Smooth muscle cell (in vitro differentiated cells): ENCODE measurements around the gene SLC25A15. TPM values are rescaled to one million over a fixed set of nuclear protein-coding genes. Genes with fewer than 3 reads are reported as not detected.

Experiments
- DNase-seq: peaks from one replicate; lab custom pipeline; 2025; ENCODE audit not compliant: unreplicated experiment; lab: John Stamatoyannopoulos, UW
- H2AFZ ChIP-seq: fragments of 200-600 bp; sonication (generic); 2 replicates; pipeline ENCODE4 v1.6.0; 2016; ENCODE audit warnings: antibody characterized with exemption, low read depth, mild to moderate bottlenecking
- H3F3A ChIP-seq: fragments of 200-600 bp; sonication (generic); 2 replicates; pipeline ENCODE4 v1.6.0; 2017; ENCODE audit warnings: antibody characterized with exemption, low read depth
- H3K27ac ChIP-seq: fragments of 200-600 bp; sonication (generic); 2 replicates; pipeline ENCODE4 v1.5.1; 2016; ENCODE audit warnings: low read depth, mild to moderate bottlenecking
- H3K27me3 ChIP-seq: fragments of 200-600 bp; sonication (generic); 2 replicates; pipeline ENCODE4 v1.6.1; 2016; ENCODE audit warnings: low read depth, mild to moderate bottlenecking
- H3K36me3 ChIP-seq: fragments of 200-600 bp; sonication (generic); 2 replicates; pipeline ENCODE4 v1.5.1; 2016; ENCODE audit warnings: low read depth
- H3K4me1 ChIP-seq: fragments of 200-600 bp; sonication (generic); 2 replicates; pipeline ENCODE4 v1.5.1; 2016; ENCODE audit warnings: low read depth
- H3K4me2 ChIP-seq: fragments of 200-600 bp; sonication (generic); 2 replicates; pipeline ENCODE4 v1.6.0; 2016; ENCODE audit warnings: mild to moderate bottlenecking
- H3K4me3 ChIP-seq: fragments of 200-600 bp; sonication (generic); 2 replicates; pipeline ENCODE4 v1.5.1; 2016; ENCODE audit warnings: mild to moderate bottlenecking
- H3K79me2 ChIP-seq: fragments of 200-600 bp; sonication (generic); 2 replicates; pipeline ENCODE4 v1.6.0; 2016; ENCODE audit warnings: low read depth, mild to moderate bottlenecking
- H3K9ac ChIP-seq: fragments of 200-600 bp; sonication (generic); 2 replicates; pipeline ENCODE4 v1.6.0; 2016; ENCODE audit warnings: low read depth
- H3K9me3 ChIP-seq: fragments of 200-600 bp; sonication (generic); replicated peaks from 2 replicates; pipeline ENCODE4 v1.5.1; 2016; ENCODE audit warnings: low read depth
- H4K20me1 ChIP-seq: fragments of 200-600 bp; sonication (generic); 2 replicates; pipeline ENCODE4 v1.6.0; 2016; ENCODE audit warnings: low read depth
- WGBS: methylation state at CpG from one replicate; pipeline ENCODE4 v1.1.7; 2016; ENCODE audit warnings: low lambda C conversion rate; 5-methylcytosine and 5-hydroxymethylcytosine counted together
- polyA plus RNA-seq: library from polyadenylated mRNA; unstranded; fragments of >200 nt; fragmentation: Nextera tagmentation; extraction: Ambion mirVana; gene quantifications from 2 replicates; pipeline ENCODE4 v1.2.1, GENCODE V29; 2016
- total RNA-seq: library from RNA; depleted of rRNA; stranded (reverse); fragments of >200 nt; gene quantifications from 2 replicates; pipeline ENCODE4 v1.2.3, GENCODE V29; 2014
- TF ChIP-seq, protein P1 (sequence below): fragments of 200-600 bp; sonication (generic); IDR thresholded peaks from 2 replicates; pipeline ENCODE4 v1.5.1; 2017; ENCODE audit warnings: borderline replicate concordance, mild to moderate bottlenecking, antibody characterized with exemption; ENCODE audit not compliant: insufficient read depth, poor library complexity, severe bottlenecking

SLC25A15 gene
- total and polyA plus RNA-seq, 2 experiments from 2014 or later: 6.3 to 11.1 TPM

DNA sequence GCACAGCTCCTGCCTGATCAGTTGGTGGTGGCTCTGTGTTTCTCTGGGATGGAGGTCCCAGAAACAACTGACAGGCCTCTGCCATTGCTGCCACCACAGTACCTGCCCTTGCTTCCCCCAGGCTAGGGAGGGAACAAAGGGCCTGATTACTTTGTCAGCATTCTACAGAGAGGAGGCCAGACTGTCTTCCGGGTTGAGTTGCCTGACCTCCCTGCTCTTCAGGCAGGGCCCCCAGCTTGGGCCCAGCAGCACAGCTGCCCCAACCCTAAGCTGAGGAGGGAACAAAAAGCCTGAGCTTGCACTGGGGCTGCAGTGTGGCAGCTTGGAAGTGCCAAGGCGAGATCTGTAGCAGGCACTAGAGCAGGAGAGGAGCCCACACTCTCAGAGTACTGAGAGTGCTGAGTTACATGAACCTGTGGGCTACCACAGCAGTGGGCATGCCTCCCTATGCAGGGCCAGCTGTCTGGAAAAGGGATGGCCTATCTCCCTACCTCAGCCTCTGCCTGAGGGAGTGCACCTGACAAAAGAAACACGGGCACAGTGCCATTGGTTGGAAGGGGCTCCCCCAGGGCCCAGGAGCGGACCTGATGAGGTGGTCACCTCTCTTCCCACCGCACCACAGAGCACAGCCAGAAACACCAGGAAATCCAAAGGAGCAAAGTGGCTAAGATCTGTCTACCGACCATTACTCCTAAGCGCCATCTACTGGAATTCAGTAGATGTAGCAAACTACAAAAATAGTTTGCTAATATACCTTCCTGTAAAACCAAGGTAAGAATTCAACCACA lies 24.4 kb downstream of the SLC25A15 start:
- Histone ChIP-seq H3K4me3 (no peak overlapping the region), H3K9me3 (no peaks in the 10 kb centered on the region), H3K9ac (no peak overlapping the region), H3K27ac (no peak overlapping the region), H3K4me1 (no peaks in the 10 kb centered on the region), H3K4me2 (no peak overlapping the region), H4K20me1 (no peaks in the 10 kb centered on the region), H3K36me3 (no peaks in the 10 kb centered on the region), H3F3A (no peaks in the 10 kb centered on the region), H3K27me3 (no peaks in the 10 kb centered on the region), H2AFZ (no peak overlapping the region), H3K79me2 (no peaks in the 10 kb centered on the region)
- WGBS: 73% methylated on average over 7 of the region's 7 CpGs
- TF ChIP-seq, protein P1, sequence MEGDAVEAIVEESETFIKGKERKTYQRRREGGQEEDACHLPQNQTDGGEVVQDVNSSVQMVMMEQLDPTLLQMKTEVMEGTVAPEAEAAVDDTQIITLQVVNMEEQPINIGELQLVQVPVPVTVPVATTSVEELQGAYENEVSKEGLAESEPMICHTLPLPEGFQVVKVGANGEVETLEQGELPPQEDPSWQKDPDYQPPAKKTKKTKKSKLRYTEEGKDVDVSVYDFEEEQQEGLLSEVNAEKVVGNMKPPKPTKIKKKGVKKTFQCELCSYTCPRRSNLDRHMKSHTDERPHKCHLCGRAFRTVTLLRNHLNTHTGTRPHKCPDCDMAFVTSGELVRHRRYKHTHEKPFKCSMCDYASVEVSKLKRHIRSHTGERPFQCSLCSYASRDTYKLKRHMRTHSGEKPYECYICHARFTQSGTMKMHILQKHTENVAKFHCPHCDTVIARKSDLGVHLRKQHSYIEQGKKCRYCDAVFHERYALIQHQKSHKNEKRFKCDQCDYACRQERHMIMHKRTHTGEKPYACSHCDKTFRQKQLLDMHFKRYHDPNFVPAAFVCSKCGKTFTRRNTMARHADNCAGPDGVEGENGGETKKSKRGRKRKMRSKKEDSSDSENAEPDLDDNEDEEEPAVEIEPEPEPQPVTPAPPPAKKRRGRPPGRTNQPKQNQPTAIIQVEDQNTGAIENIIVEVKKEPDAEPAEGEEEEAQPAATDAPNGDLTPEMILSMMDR: peak; percentile 30
- DNase-seq: no peak

DNA sequence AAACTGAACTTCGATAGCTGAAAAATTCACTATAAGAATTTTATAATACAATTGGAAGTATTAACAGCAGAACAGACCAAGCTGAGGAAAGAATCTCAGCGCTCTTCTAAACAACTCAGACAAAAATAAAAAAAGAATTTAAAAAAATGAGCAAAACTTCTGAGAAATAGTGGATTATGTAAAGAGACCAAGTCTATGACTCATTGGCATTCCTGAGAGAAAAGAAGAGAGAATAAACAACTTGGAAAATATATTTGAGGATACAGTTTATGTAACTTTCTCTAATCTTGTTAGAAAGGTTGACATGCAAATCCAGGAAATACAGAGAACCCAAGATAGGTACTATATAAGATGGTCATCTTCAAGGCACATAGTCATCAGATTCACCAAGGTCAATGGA lies 25.4 kb downstream of the SLC25A15 start:
- H3K4me3 ChIP-seq: no peak overlapping the region
- no peaks in the 10 kb centered on the region for H3K79me2 ChIP-seq
- no peak overlapping the region for H2AFZ ChIP-seq
- no peaks in the 10 kb centered on the region for H4K20me1 ChIP-seq
- no peaks in the 10 kb centered on the region for H3K4me1 ChIP-seq
- H3K9ac ChIP-seq: no peak overlapping the region
- H3K36me3 ChIP-seq: no peaks in the 10 kb centered on the region
- H3F3A ChIP-seq: no peaks in the 10 kb centered on the region
- H3K27ac ChIP-seq: no peak overlapping the region
- WGBS: 90% methylated on average over 2 of the region's 2 CpGs
- no peak overlapping the region for H3K4me2 ChIP-seq
- no peaks in the 10 kb centered on the region for H3K9me3 ChIP-seq
- TF ChIP-seq, protein P1: no peak
- DNase-seq: no peak
- H3K27me3 ChIP-seq: no peaks in the 10 kb centered on the region

DNA sequence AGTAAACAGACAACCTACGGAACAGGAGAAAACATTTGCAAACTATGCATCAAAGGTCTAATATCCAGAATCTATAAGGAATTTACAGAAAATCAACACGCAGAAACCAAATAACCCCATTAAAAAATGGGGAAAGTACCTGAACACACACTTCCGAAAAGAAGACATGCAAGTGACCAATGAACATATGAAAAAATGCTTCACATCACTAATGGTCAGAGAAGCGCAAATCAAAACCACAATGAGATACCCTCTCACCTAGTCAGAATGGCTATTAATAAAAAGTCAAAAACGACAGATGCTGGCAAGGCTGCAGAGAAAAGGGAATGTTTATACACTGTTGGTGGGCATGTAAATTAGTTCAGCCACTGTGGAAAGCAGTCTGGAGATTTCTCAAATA lies 29.5 kb downstream of the SLC25A15 start:
- no peaks in the 10 kb centered on the region for H3K36me3 ChIP-seq
- TF ChIP-seq, protein P1: no peak
- H3K27ac ChIP-seq: no peak overlapping the region
- no peaks in the 10 kb centered on the region for H4K20me1 ChIP-seq
- H3K9ac ChIP-seq: no peak overlapping the region
- 91% methylated on average over 5 of the region's 5 CpGs for WGBS
- DNase-seq: no peak
- no peak overlapping the region for H2AFZ ChIP-seq
- H3K4me2 ChIP-seq: no peak overlapping the region
- H3K4me3 ChIP-seq: no peak overlapping the region
- H3K4me1 ChIP-seq: no peaks in the 10 kb centered on the region
- H3F3A ChIP-seq: no peaks in the 10 kb centered on the region
- H3K79me2 ChIP-seq: no peaks in the 10 kb centered on the region
- H3K27me3 ChIP-seq: no peaks in the 10 kb centered on the region
- no peaks in the 10 kb centered on the region for H3K9me3 ChIP-seq
